Choroid plexus epithelial cell (primary cell): ENCODE measurements around the gene DLL4.

ENCODE experiments used
- DNase-seq: peaks from one replicate; pipeline ENCODE4 v3.0.0-alpha.2; 2010; ENCODE audit warnings: low read depth
- H3K4me3 ChIP-seq: 2 replicates; pipeline ENCODE4 v1.5.1; 2011; ENCODE audit warnings: low read depth, mild to moderate bottlenecking, control low read depth, low read length, moderate library complexity
- CTCF ChIP-seq: conservative IDR thresholded peaks from 2 replicates; pipeline ENCODE4 v1.5.1; 2011; ENCODE audit warnings: low read depth, mild to moderate bottlenecking, control low read depth, inconsistent platforms, low read length, moderate library complexity

DLL4 gene

DNA sequence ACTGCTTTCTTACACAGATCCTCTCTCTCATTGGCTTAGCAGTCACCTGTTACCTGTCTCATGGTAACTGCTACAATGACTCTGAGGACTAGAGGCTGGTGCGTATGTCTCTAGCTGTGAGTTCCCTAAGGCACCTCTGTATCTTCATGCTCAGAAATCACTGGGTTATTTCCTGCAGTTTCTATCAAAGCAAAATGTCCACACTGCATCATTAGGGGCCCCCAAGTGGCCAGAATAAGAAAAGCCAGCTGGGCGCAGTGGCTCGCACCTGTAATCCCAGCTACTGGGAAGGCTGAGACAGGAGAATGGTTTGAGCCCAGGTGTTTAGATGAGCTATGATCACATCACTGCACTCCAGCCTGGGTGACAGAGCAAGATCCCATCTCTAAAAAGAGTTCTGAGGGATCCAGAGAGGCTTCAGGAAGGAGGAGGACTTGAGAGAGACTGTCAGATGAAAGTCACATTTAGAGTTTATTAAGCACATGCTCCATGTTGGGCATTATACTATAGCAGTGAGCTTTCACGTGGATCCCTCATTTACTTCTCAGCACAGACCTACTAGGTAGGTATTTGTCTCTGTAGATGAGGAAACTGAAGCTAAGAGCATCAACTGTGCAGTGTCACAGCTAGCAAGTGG, 37.2 kb upstream of the DLL4 start:
- DNase-seq, result peak; percentile 75
- peak; percentile 85 for TF ChIP-seq CTCF
- no peak overlapping the region for H3K4me3 ChIP-seq

GRCh38 chr15:40892447-40893012, 36.6 kb upstream of the DLL4 start:
- no peak overlapping the region for H3K4me3 ChIP-seq
- TF ChIP-seq CTCF, result no peak
- no peak for DNase-seq

- H3K4me3 ChIP-seq, result no peak overlapping the region
- no peak for TF ChIP-seq CTCF
- no peak for DNase-seq
Observed at GRCh38 chr15:40893019-40893670, 36.0 kb upstream of the DLL4 start.

DNA sequence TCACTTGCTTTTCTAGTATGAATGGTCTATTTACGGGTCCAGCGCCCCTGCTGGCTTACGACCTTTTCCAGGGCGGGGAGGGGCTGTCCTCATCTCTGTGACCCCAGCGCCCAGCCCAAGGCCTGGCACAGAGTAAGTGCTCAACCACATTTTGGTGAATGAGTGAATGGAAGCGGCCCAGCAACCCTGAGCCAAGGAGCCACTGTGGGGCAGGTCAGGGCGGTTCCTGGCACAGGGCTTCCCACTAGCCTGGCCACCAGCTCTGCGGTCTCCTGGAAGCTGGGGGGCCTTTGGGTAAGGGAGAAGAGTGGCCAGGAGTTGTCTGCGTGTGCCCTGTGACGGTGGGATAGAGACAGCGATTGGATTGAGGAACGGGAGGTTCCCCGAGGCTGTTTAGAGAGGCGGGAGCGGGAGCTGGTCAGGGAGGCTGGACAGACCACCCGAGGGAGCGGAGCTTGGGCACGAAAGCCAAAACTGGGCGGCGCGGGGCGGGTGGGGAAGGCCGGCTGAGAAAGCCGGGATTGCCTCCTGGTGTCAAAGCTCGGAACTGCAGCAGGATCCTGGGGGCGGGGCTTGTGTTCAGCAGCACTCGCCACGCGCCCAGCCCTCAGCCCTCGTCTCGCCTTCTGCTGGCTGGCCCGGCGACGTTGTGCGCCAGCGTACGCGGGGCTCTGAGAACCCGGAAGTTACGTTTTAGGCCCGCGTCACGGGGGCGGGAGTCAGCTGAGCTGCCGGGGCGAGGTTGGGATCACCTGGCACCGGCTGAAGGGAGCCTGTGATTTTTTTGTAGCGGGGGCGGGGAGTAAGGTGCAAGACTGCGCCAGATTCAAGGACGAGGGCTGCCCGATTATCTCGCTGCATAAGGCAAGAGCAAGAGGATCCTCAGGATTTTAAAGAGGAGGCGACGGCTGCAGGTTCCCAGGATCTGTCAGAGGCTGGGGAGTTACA, 35.1 kb upstream of the DLL4 start, which contains the start of gene VPS18:
TSS of gene VPS18 (plus strand) at position 718 of the 948 bp plus-strand sequence. CDS start 319 bp downstream, outside the sequence.
- peak within 1 kb of the TSS; percentile 97 for H3K4me3 ChIP-seq
- DNase-seq, result peak; percentile 99
- peak; percentile 82 for TF ChIP-seq CTCF

GRCh38 chr15:40894681-40895448, 34.3 kb upstream of the DLL4 start:
- peak overlapping the region; percentile 97 for H3K4me3 ChIP-seq
- DNase-seq, result peak; percentile 80
- TF ChIP-seq CTCF, result peak; percentile 69
